ENCODE measurements around the gene VAC14. TPM values are rescaled to one million over a fixed set of nuclear protein-coding genes. Genes with fewer than 3 reads are reported as not detected.
"Not testable (repeated sequence)": the region's sequence is repeated elsewhere in the genome, so short reads cannot be mapped to it uniquely, and the experiment has no call there.

VAC14 gene
- total RNA-seq, 2 donors from 2014 or later = 26.5 to 27.7 TPM

DNA sequence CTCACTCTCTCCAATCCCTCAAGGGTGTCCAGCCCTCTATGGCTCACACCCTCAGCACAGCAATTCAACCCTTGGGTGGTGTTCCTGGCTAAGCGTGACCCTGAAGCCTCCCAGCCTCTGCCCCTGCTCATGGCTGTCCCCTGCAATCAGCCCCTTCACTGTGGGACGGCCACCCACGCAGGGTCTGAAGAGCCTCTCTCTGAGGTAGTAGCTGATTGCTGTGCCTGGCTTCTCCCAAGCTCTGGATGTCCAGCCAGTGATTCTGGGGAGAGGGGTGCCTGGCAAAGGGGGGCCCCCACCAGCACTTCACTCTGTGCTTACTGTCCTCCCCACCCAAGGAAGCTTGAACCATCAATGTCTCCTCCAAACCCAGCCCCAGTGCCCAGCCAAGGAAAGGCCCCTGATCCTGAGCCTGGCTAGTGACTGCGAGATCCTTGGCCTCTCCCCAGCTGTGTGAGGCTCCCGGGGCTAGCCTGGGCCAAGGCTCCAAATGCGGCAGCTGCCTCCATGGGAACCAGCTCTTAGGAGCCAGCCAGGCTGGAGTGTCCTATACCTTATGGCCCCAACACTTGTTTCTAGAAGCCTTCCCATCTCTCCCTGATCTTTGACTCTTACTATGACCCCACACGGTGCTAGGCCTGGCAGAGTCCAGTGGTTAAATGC is 125.0 kb downstream of the VAC14 start:
- intact Hi-C loops (cut with DNase I) = loop anchor here (5.0 kb wide), 1 partner anchor 91 kb away; no protein-coding TSS in a partner anchor
- Histone ChIP-seq H3K4me3 (no peak overlapping the region), H3K27ac (no peak overlapping the region), H3K27me3 (no peaks in the 10 kb centered on the region), H3K36me3 (replicated peaks in 1 of 2; ENCODE audit: insufficient read depth in 1 of 2, low read depth in 2 of 2) (peaks cover 0 to 2% of the 10 kb centered on the region in 2 donors), H3K4me1 (peaks cover 9% of the 10 kb centered on the region), H3K9me3 (no peaks in the 10 kb centered on the region)
- DNase-seq (peak in 1 of 4 donors; percentile 11), ATAC-seq (no peak)
- no peak for TF ChIP-seq POLR2A (IDR thresholded peaks at IDR 0.05)
- TF ChIP-seq CTCF (IDR thresholded peaks at IDR 0.05) = no peak
- 82 to 90% methylated on average over 1 to 7 of the region's 7 CpGs for WGBS, 2 donors

GRCh38 chr16:70674221-70675014 is 126.5 kb downstream of the VAC14 start:
- no peaks in the 10 kb centered on the region for H3K4me1 ChIP-seq
- no peak overlapping the region for H3K4me3 ChIP-seq
- H3K9me3 ChIP-seq = no peaks in the 10 kb centered on the region
- WGBS, 2 donors = 90% methylated on average over 16 to 18 of the region's 18 CpGs
- H3K27me3 ChIP-seq = no peaks in the 10 kb centered on the region
- intact Hi-C loops (cut with DNase I) = loop anchor here (5.0 kb wide), 1 partner anchor 93 kb away; no protein-coding TSS in a partner anchor
- no peak for ATAC-seq
- peaks cover 0 to 2% of the 10 kb centered on the region in 2 donors for H3K36me3 ChIP-seq (replicated peaks in 1 of 2; ENCODE audit: insufficient read depth in 1 of 2, low read depth in 2 of 2)
- no peak for DNase-seq
- TF ChIP-seq POLR2A (IDR thresholded peaks at IDR 0.05) (no peak), CTCF (IDR thresholded peaks at IDR 0.05) (no peak)
- H3K27ac ChIP-seq = no peak overlapping the region

DNA sequence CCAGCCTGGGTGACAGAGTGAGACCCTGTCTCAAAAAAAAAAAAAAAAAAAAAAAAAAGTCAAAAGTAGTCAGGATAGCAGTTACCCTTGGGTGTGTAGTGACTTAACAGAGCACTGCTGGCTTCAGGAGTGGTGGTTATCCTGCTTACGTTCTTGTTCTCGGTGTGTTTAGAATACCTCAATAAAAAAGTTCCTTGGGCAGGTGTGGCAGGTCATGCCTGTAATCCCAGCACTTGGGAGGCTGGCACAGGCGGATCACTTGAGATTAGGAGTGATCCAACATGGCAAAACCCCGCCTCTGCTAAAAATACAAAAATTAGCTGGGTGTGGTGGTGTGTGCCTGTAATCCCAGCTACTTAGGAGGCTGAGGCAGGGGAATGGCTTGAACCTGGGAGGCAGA is 130.0 kb downstream of the VAC14 start:
- ATAC-seq; H3K27me3 ChIP-seq; H3K9me3 ChIP-seq; H3K27ac ChIP-seq; H3K4me3 ChIP-seq; intact Hi-C loops (cut with DNase I); DNase-seq; H3K4me1 ChIP-seq; H3K36me3 ChIP-seq (replicated peaks in 1 of 2; ENCODE audit: insufficient read depth in 1 of 2, low read depth in 2 of 2): not testable (repeated sequence)
- 87 to 98% methylated on average over 4 of the region's 4 CpGs for WGBS, 2 donors

- H3K4me3 ChIP-seq = no peak overlapping the region
- no peaks in the 10 kb centered on the region for H3K9me3 ChIP-seq
- H3K27me3 ChIP-seq = no peaks in the 10 kb centered on the region
- TF ChIP-seq POLR2A (IDR thresholded peaks at IDR 0.05) = no peak
- no peak for TF ChIP-seq CTCF (IDR thresholded peaks at IDR 0.05)
- 95 to 97% methylated on average over 2 of the region's 2 CpGs for WGBS, 2 donors
- DNase-seq (no peak), ATAC-seq (no peak)
- H3K4me1 ChIP-seq = no peaks in the 10 kb centered on the region
- intact Hi-C loops (cut with DNase I) = no loop called here
- no peak overlapping the region for H3K27ac ChIP-seq
- H3K36me3 ChIP-seq (replicated peaks in 1 of 2; ENCODE audit: insufficient read depth in 1 of 2, low read depth in 2 of 2) = peaks cover 0 to 11% of the 10 kb centered on the region in 2 donors
Observed at GRCh38 chr16:70670175-70670574, 130.8 kb downstream of the VAC14 start.
